OCI-LY3 (cell line): Measurements from ENCODE around the gene ORM1.
"Not testable (repeated sequence)": the region's sequence is repeated elsewhere in the genome, so short reads cannot be mapped to it uniquely, and the experiment has no call there.

Experiments used
- H2AFZ ChIP-seq: fragments of 200-600, 300-600 bp; shearing (Covaris generic); 2 replicates; pipeline ENCODE4 v1.6.0; 2014; ENCODE audit warnings: antibody characterized with exemption, low read depth, low read length
- H3K27ac ChIP-seq: fragments of 200-600, 300-600 bp; sonication (generic); 2 replicates; pipeline ENCODE4 v1.5.1; 2014; ENCODE audit warnings: mild to moderate bottlenecking, low read length, moderate library complexity, mixed read lengths
- H3K27me3 ChIP-seq: fragments of 200-600, 300-600 bp; sonication (generic); 2 replicates; pipeline ENCODE4 v1.6.1; 2014; ENCODE audit warnings: low read depth, low read length, mixed read lengths
- H3K36me3 ChIP-seq: fragments of 200-600, 300-600 bp; sonication (generic); replicated peaks from 2 replicates; pipeline ENCODE3; 2014; ENCODE audit warnings: low read depth, low read length, mixed read lengths
- H3K4me1 ChIP-seq: fragments of 300-600, 200-600 bp; sonication (generic); 2 replicates; pipeline ENCODE4 v1.6.1; 2014; ENCODE audit warnings: low read length, mixed read lengths
- H3K4me2 ChIP-seq: fragments of 200-600, 300-600 bp; sonication (generic); 2 replicates; pipeline ENCODE4 v1.6.1; 2014; ENCODE audit warnings: low read length, mixed read lengths
- H3K4me3 ChIP-seq: fragments of 300-600, 200-600 bp; sonication (generic); 2 replicates; pipeline ENCODE4 v1.5.1; 2014; ENCODE audit warnings: antibody characterized with exemption, mild to moderate bottlenecking, low read length, moderate library complexity
- H3K79me2 ChIP-seq: fragments of 300-600, 200-600 bp; shearing (Covaris generic); 2 replicates; pipeline ENCODE4 v1.6.1; 2014; ENCODE audit warnings: mild to moderate bottlenecking, low read length, mixed read lengths
- H3K9ac ChIP-seq: fragments of 300-600, 200-600 bp; shearing (Covaris generic); 2 replicates; pipeline ENCODE4 v1.6.0; 2014; ENCODE audit warnings: mild to moderate bottlenecking, low read length, moderate library complexity
- H3K9me3 ChIP-seq: fragments of 200-600, 300-600 bp; shearing (Covaris generic); 2 replicates; pipeline ENCODE4 v1.6.1; 2014; ENCODE audit warnings: low read length, mixed read lengths; ENCODE audit not compliant: insufficient read depth
- H4K20me1 ChIP-seq: fragments of 200-600, 300-600 bp; sonication (generic); 2 replicates; pipeline ENCODE4 v1.6.1; 2016; ENCODE audit warnings: low read length, mixed read lengths; ENCODE audit not compliant: insufficient read depth
- EZH2phosphoT487 ChIP-seq: fragments of 200-600 bp; shearing (Covaris generic); IDR thresholded peaks from 2 replicates; pipeline ENCODE4 v1.6.1; 2018; ENCODE audit warnings: antibody characterized with exemption, mixed run types, low read depth
- TF ChIP-seq, protein P1 (sequence below): fragments of 200-600, 300-600 bp; sonication (generic); IDR thresholded peaks from 2 replicates; pipeline ENCODE4 v1.5.1; 2014; ENCODE audit warnings: antibody characterized with exemption, low read length, low read depth

Gene ORM1

DNA sequence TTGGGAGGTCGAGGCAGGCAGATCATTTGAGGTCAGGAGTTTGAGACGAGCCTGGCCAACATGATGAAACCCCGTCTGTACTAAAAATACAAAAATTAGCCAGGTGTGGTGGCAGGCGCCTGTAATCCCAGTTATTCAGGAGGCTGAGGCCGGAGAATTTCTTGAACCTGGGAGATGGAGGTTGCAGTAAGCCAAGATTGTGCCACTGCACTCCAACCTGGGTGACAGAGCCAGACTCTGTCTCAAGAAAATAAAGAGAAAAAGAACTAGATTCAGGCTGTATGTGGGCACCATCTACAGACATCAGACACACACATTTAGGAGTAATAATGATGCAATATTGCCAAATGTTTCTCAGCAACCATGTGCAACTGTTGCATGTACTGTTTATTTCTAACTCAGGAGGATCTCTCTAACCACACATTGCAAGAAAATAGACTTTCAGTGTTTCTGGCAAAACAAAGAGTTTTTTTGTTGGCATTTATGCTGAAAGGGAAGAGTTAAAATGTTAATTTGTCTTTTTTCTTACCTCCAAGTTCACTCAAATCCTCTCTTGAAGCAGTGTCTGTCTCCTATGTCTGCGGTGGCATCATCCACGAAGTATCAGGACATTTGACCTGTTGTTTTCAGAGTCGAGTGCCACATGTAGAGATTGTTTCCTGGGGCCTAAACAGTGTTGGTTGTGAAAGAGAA lies 5.1 kb upstream of the ORM1 start:
- no peaks in the 10 kb centered on the region for H3K9me3 ChIP-seq
- peaks cover 5% of the 10 kb centered on the region; the same call in 1 of the 2 replicates for H3K27me3 ChIP-seq
- no peak overlapping the region for H3K9ac ChIP-seq
- H3K36me3 ChIP-seq = no peaks in the 10 kb centered on the region
- TF ChIP-seq, protein P1, sequence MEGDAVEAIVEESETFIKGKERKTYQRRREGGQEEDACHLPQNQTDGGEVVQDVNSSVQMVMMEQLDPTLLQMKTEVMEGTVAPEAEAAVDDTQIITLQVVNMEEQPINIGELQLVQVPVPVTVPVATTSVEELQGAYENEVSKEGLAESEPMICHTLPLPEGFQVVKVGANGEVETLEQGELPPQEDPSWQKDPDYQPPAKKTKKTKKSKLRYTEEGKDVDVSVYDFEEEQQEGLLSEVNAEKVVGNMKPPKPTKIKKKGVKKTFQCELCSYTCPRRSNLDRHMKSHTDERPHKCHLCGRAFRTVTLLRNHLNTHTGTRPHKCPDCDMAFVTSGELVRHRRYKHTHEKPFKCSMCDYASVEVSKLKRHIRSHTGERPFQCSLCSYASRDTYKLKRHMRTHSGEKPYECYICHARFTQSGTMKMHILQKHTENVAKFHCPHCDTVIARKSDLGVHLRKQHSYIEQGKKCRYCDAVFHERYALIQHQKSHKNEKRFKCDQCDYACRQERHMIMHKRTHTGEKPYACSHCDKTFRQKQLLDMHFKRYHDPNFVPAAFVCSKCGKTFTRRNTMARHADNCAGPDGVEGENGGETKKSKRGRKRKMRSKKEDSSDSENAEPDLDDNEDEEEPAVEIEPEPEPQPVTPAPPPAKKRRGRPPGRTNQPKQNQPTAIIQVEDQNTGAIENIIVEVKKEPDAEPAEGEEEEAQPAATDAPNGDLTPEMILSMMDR = no peak
- TF ChIP-seq EZH2phosphoT487 = no peak
- no peaks in the 10 kb centered on the region for H3K79me2 ChIP-seq
- no peaks in the 10 kb centered on the region; the same call in 1 of the 2 replicates for H3K4me1 ChIP-seq
- no peak overlapping the region for H2AFZ ChIP-seq
- no peak overlapping the region for H3K4me2 ChIP-seq
- no peak overlapping the region for H3K27ac ChIP-seq
- no peak overlapping the region for H3K4me3 ChIP-seq
- H4K20me1 ChIP-seq = no peaks in the 10 kb centered on the region

DNA sequence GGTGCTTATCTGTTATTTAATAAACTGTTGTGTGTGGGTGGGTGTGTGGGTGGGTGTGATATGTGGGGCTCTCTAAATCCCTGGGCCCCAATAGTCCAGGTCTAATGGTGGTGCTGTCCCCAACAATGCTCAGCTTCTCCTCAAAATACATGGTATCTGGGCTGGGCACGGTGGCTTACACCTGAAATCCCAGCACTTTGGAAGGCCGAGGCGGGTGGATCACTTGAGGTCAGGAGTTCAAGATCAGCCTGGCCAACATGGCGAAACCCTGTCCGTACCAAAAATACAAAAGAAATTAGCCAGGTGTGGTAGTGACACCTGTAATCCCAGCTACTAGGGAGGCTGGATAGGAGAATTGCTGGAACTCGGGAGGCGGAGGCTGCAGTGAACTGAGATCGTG lies 4.5 kb upstream of the ORM1 start:
- no peaks in the 10 kb centered on the region for H4K20me1 ChIP-seq
- no peak overlapping the region for H3K27ac ChIP-seq

DNA sequence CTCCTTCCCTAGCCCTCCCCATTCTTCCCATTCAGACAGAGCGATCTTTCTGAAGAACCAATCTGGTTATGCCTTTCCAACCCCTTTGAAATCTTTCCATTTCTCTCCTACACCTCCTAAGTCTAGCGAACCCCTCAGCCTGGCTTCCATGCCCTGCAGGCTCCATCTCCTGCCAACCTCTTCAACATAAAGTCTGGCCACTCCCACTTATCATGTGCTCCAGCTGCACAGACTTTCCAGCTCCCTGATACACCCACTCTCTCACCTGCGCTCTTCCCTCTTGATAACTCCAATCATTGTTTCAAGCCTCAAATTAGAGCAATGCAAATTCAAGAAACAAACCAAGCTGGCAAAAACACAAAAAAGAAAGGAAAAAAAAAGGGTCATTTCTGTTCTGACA lies 3.8 kb upstream of the ORM1 start:
- Histone ChIP-seq H3K36me3 (no peaks in the 10 kb centered on the region), H3K27ac (no peak overlapping the region), H3K9me3 (no peaks in the 10 kb centered on the region), H2AFZ (no peak overlapping the region), H3K27me3 (peaks cover 9% of the 10 kb centered on the region; the same call in 1 of the 2 replicates), H3K4me2 (no peak overlapping the region), H3K9ac (no peak overlapping the region), H4K20me1 (no peaks in the 10 kb centered on the region), H3K4me3 (no peak overlapping the region), H3K79me2 (no peaks in the 10 kb centered on the region), H3K4me1 (no peaks in the 10 kb centered on the region; the same call in 1 of the 2 replicates)
- TF ChIP-seq, protein P1 = no peak
- TF ChIP-seq EZH2phosphoT487 = no peak

More for the DNA sequence above, 4.5 kb upstream of the ORM1 start:
- Histone ChIP-seq H3K4me1 (no peaks in the 10 kb centered on the region; the same call in 1 of the 2 replicates), H3K4me2 (no peak overlapping the region), H3K4me3 (no peak overlapping the region), H3K36me3 (no peaks in the 10 kb centered on the region), H3K79me2 (no peaks in the 10 kb centered on the region), H3K27me3 (peaks cover 5% of the 10 kb centered on the region; the same call in 1 of the 2 replicates), H3K9ac (no peak overlapping the region), H2AFZ (no peak overlapping the region), H3K9me3 (no peaks in the 10 kb centered on the region)
- TF ChIP-seq, protein P1 = no peak
- no peak for TF ChIP-seq EZH2phosphoT487

DNA sequence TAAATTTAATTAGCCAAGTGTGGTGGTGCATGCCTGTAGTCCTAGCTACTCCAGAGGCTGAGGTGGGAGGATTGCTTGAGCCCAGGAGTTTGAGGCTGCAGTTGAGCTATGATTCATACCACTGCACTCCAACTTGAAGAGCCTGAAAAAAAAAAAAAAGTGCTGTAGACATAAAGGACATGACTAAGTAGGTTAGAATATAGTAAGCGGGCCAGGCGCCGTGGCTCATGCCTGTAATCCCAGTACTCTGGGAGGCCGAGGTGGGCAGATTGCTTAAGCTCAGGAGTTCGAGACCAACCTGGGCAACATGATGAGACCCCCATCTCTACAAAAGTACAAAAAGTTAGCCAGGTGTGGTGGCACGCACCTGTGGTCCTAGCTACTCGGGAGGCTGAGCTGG lies 2.2 kb upstream of the ORM1 start:
- not testable (repeated sequence) for H3K36me3 ChIP-seq, H3K4me3 ChIP-seq

More for the DNA sequence above, 2.2 kb upstream of the ORM1 start:
- H3K4me1 ChIP-seq, H3K9me3 ChIP-seq, H4K20me1 ChIP-seq, H3K79me2 ChIP-seq, H2AFZ ChIP-seq, H3K27ac ChIP-seq, H3K4me2 ChIP-seq, H3K9ac ChIP-seq: not testable (repeated sequence)
- H3K27me3 ChIP-seq = peaks cover 17% of the 10 kb centered on the region
